Spinal cord (tissue), 10 donors: ENCODE measurements around the gene MYRF. TPM values are rescaled to one million over a fixed set of nuclear protein-coding genes. Genes with fewer than 3 reads are reported as not detected.

Experiments
- DNase-seq, 6 donors: peaks; one replicate each; pipeline versions ENCODE4 v3.0.0 to v3.0.0-alpha.2; 2013 to 2015; ENCODE audit warnings: low spot score in 6 of 6, low read depth in 4 of 6
- H3K27ac ChIP-seq: one replicate; pipeline ENCODE4 v1.5.1; 2013; ENCODE audit warnings: low read depth, low read length, control low read depth
- H3K27me3 ChIP-seq: one replicate; pipeline ENCODE4 v1.6.1; 2013; ENCODE audit warnings: low read length; ENCODE audit not compliant: control insufficient read depth, insufficient read depth
- H3K36me3 ChIP-seq: one replicate; pipeline ENCODE4 v1.6.1; 2013; ENCODE audit warnings: low read length; ENCODE audit not compliant: control insufficient read depth, insufficient read depth
- H3K4me1 ChIP-seq: one replicate; pipeline ENCODE4 v1.6.1; 2013; ENCODE audit warnings: low read length; ENCODE audit not compliant: control insufficient read depth, insufficient read depth
- H3K4me3 ChIP-seq: one replicate; pipeline ENCODE4 v1.5.1; 2013; ENCODE audit warnings: low read depth, low read length, control low read depth
- H3K9me3 ChIP-seq: one replicate; pipeline ENCODE4 v1.6.1; 2013; ENCODE audit warnings: low read length; ENCODE audit not compliant: control insufficient read depth, insufficient read depth
- WGBS: methylation state at CpG from one replicate; pipeline ENCODE4 v1.1.5; 2013; ENCODE audit warnings: missing lambda C conversion rate; ENCODE audit not compliant: insufficient coverage; 5-methylcytosine and 5-hydroxymethylcytosine counted together
- polyA plus RNA-seq, 2 donors: library from polyadenylated mRNA; unstranded; fragments of 120-200 nt; gene quantifications; one replicate each; pipeline ENCODE4 v1.2.1, GENCODE V29; 2013; ENCODE audit not compliant: insufficient read length in 2 of 2
- total RNA-seq, 2 donors: library from RNA; depleted of rRNA in 1 of 2; stranded (reverse); fragments of 120-200 nt in 1 of 2; fragments of >200 nt in 1 of 2; gene quantifications; one replicate each; pipeline versions ENCODE4 v1.2.3 to v1.2.4, GENCODE V29; 2013 to 2014
- donor health status: healthy.

Gene MYRF
- total and polyA plus RNA-seq, 4 donors = 13.6 to 135 (median 64.8) TPM

DNA sequence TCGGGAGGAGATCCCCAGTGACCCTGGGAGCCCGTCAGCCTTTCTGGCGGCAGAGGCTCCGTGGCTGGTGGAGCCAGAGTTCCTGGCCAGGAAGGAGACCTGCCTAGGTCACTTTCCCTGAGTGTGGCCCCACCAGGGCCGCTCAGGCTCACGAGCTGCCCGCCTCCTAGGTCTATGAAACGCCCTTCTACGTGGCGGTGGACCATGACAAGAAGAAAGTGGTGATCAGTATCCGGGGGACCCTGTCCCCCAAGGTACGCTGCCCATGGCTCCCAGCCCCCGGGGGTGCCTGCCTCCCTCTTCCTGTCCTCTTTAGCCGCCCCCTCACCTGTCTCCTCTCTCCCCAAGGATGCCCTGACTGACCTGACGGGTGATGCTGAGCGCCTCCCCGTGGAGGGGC lies 17.0 kb upstream of the MYRF start:
- Histone ChIP-seq H3K9me3 (no peaks in the 10 kb centered on the region), H3K36me3 (peaks cover 97% of the 10 kb centered on the region), H3K4me1 (peaks cover 25% of the 10 kb centered on the region), H3K4me3 (no peak overlapping the region), H3K27me3 (no peaks in the 10 kb centered on the region), H3K27ac (no peak overlapping the region)
- WGBS = 94% methylated on average over 16 of the region's 17 CpGs
- no peak for DNase-seq

DNA sequence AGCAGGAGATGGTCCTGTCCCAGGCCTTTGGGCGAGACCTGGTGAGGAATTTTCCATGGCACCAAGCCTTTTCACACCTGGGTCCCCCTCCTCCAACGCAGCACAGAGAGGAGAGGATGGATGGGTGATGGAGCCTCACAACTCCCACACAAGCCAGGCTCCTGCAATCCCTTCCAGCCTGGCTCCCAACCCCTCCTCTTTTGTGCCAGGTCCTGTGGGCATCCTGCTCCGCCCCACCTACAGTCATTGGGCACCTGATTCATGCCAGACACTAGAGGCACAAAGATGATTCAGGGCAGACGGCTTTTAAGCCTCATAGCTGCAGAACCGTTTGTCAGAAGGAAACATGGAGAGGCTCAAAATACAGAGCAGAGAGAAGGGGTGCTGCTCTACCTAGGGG lies 16.1 kb upstream of the MYRF start:
- Histone ChIP-seq H3K4me1 (peaks cover 25% of the 10 kb centered on the region), H3K27ac (no peak overlapping the region), H3K36me3 (peaks cover 97% of the 10 kb centered on the region), H3K4me3 (no peak overlapping the region), H3K9me3 (no peaks in the 10 kb centered on the region), H3K27me3 (no peaks in the 10 kb centered on the region)
- DNase-seq = no peak
- 76% methylated on average over 3 of the region's 5 CpGs for WGBS

DNA sequence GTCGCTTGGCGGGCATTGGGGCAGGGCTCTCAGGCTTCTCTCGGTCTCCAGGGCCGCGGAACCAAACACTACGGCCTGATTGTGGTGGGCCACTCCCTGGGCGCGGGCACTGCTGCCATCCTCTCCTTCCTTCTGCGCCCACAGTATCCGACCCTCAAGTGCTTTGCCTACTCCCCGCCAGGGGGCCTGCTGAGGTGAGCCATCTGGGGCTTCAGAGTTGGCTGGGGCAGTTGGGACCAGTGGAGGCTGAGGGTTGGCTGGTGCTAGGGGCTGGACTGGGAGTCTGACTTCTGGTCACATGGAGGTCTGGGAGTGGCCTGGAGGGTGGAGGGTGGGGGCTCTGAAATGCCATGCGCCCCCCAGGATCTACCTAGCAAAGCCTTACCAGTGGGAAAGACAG lies 15.3 kb upstream of the MYRF start:
- H3K4me3 ChIP-seq = no peak overlapping the region
- DNase-seq = no peak
- peaks cover 95% of the 10 kb centered on the region for H3K36me3 ChIP-seq
- no peak overlapping the region for H3K27ac ChIP-seq
- 96% methylated on average over 11 of the region's 12 CpGs for WGBS
- no peaks in the 10 kb centered on the region for H3K27me3 ChIP-seq
- H3K9me3 ChIP-seq = no peaks in the 10 kb centered on the region
- peaks cover 18% of the 10 kb centered on the region for H3K4me1 ChIP-seq

DNA sequence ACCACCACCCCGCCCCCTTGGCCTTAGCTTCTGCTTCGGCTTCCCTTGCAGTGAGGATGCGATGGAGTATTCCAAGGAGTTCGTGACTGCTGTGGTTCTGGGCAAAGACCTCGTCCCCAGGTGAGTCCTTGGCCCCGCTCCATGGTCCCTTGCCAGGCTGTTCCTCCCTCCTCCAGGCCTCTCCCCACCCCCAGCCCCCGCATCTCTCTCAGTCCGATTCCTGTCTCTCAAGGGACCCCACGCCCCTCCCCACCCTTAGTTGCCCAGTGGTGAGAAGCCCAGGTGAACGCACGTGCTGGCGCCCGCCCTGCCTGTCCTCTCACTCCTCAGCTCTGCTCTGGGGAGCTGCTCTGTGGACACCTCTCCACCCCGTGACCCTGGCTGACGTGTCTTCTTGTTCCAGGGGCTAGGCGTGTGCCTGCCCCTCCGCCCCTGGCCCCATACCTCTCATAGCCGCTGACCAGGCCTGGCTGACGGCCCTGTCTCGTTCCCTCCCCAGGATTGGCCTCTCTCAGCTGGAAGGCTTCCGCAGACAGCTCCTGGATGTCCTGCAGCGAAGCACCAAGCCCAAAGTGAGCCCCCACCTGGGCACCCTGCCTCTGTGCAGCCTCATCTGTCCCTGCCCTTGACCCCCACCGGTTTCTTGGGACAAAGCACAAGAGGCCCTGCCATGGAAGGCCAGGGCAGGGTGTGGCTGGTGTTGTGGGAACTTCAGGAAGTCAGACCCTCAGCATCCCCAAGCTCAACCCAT lies 14.6 kb upstream of the MYRF start:
- WGBS = 79% methylated on average over 20 of the region's 23 CpGs
- Histone ChIP-seq H3K27ac (no peak overlapping the region), H3K4me3 (no peak overlapping the region), H3K36me3 (peaks cover 95% of the 10 kb centered on the region), H3K27me3 (no peaks in the 10 kb centered on the region), H3K4me1 (peaks cover 11% of the 10 kb centered on the region), H3K9me3 (no peaks in the 10 kb centered on the region)
- DNase-seq = no peak

DNA sequence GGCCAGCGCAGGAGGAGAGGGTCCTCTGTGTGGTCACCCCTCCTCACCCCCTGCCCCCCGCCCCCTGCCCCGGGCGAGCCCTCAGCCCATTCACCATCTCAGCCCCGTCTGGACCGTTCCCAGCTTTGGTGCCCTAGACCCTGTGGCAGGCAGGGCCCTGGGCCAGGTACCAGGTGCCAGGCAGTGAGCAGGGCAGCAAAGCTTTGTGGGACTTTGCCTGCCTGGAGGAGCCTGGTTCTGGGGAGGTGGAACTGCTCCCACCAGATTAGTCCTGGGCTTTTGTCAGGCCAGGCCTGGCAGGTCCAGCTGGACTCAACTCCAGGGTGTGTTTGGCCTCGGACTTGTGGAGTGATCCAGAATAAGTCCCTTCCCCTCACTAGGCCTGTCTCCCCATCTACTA lies 13.7 kb upstream of the MYRF start:
- WGBS = 86% methylated on average over 5 of the region's 7 CpGs
- Histone ChIP-seq H3K36me3 (peaks cover 98% of the 10 kb centered on the region), H3K27me3 (no peaks in the 10 kb centered on the region), H3K27ac (no peak overlapping the region), H3K4me1 (peaks cover 2% of the 10 kb centered on the region), H3K9me3 (no peaks in the 10 kb centered on the region), H3K4me3 (no peak overlapping the region)
- DNase-seq = no peak

DNA sequence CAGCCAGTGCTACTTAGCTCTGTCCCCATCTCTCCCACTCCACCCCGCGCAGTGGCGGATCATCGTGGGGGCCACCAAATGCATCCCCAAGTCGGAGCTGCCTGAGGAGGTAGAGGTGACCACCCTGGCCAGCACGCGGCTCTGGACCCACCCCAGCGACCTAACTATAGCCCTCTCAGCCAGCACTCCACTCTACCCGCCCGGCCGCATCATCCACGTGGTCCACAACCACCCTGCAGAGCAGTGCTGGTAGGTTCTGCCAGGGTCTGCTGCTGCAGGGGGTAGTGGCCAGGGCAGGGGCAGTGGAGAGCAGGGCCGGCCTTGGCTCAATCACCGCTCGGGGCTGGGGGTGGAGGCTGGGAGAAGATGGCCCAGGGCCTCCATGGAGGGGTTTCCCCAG lies 13.0 kb upstream of the MYRF start:
- no peaks in the 10 kb centered on the region for H3K9me3 ChIP-seq
- 92% methylated on average over 11 of the region's 15 CpGs for WGBS
- no peak overlapping the region for H3K27ac ChIP-seq
- H3K4me1 ChIP-seq = no peaks in the 10 kb centered on the region
- H3K27me3 ChIP-seq = no peaks in the 10 kb centered on the region
- peaks cover 98% of the 10 kb centered on the region for H3K36me3 ChIP-seq
- no peak overlapping the region for H3K4me3 ChIP-seq
- DNase-seq = no peak

DNA sequence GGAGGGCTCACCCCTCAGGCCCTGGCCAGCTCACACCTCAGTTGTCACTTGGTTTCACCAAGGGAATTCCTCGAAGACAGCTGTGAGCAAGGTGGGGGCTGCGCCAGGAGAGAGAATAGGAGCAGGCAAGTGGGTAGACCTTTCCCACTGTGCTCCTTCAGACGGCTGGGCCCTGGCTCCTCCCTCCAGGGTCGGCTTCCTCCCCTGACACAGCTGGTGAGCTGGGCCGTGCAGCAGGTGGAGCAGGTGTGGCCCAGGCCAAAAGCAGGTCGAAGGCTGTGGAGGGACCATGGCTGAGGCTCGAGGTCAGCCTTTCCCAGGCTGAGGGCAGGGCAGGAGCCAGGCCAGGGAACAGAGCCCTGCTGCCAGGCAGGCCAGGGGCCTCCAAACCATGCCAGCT lies 12.5 kb upstream of the MYRF start:
- Histone ChIP-seq H3K27ac (no peak overlapping the region), H3K4me3 (no peak overlapping the region), H3K9me3 (no peaks in the 10 kb centered on the region), H3K4me1 (peaks cover 2% of the 10 kb centered on the region), H3K27me3 (no peaks in the 10 kb centered on the region), H3K36me3 (peaks cover 98% of the 10 kb centered on the region)
- 69% methylated on average over 7 of the region's 7 CpGs for WGBS
- no peak for DNase-seq

DNA sequence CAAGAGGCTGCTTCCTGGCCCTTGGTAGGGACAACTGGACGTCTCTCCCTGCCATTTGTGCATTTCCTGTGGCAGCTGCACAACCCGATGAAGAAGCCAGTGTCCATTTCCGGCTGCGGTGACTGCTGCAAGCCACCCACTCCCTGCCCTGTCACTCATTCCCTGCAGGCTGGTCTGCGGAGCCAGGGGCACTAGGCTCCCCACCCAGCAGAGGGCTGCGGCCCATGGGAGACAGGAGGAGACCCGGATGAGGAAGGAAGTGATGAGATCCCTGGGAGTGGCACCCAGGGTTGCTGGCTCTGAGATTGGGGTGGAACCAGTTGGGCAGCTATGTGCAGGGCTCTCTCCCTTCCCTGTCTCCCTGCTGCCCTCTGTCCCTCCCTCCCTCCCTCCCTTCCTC lies 10.0 kb upstream of the MYRF start:
- Histone ChIP-seq H3K27me3 (no peaks in the 10 kb centered on the region), H3K4me1 (peaks cover 13% of the 10 kb centered on the region), H3K9me3 (no peaks in the 10 kb centered on the region), H3K27ac (no peak overlapping the region), H3K36me3 (peaks cover 89% of the 10 kb centered on the region), H3K4me3 (no peak overlapping the region)
- no peak for DNase-seq
- 77% methylated on average over 6 of the region's 7 CpGs for WGBS

DNA sequence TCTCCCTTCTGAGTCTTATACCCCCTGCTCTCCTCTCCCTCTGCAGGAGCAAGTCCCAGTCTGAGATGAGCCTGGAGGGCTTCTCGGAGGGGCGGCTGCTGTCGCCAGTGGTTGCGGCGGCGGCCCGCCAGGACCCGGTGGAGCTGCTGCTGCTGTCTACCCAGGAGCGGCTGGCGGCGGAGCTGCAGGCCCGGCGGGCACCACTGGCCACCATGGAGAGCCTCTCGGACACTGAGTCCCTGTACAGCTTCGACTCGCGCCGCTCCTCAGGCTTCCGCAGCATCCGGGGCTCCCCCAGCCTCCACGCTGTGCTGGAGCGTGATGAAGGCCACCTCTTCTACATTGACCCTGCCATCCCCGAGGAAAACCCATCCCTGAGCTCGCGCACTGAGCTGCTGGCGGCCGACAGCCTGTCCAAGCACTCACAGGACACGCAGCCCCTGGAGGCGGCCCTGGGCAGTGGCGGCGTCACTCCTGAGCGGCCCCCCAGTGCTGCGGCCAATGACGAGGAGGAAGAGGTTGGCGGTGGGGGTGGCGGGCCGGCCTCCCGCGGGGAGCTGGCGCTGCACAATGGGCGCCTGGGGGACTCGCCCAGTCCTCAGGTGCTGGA lies 8.8 kb upstream of the MYRF start:
- Histone ChIP-seq H3K4me3 (no peak overlapping the region), H3K27ac (no peak overlapping the region), H3K27me3 (no peaks in the 10 kb centered on the region), H3K9me3 (no peaks in the 10 kb centered on the region), H3K36me3 (peaks cover 77% of the 10 kb centered on the region), H3K4me1 (peaks cover 25% of the 10 kb centered on the region)
- DNase-seq = no peak
- 85% methylated on average over 40 of the region's 42 CpGs for WGBS

DNA sequence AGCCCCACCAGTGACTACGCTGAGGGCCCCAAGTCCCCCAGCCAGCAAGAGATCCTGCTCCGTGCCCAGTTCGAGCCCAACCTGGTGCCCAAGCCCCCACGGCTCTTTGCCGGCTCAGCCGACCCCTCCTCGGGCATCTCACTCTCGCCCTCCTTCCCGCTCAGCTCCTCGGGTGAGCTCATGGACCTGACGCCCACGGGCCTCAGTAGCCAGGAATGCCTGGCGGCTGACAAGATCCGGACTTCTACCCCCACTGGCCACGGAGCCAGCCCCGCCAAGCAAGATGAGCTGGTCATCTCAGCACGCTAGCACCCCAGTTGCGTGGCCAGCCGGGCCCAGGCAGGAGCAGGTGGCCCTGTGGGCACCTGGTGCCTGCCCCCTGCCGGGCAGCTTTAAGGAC lies 8.3 kb upstream of the MYRF start:
- no peak overlapping the region for H3K27ac ChIP-seq
- H3K36me3 ChIP-seq = peaks cover 71% of the 10 kb centered on the region
- H3K4me3 ChIP-seq = no peak overlapping the region
- no peak for DNase-seq
- H3K4me1 ChIP-seq = peaks cover 31% of the 10 kb centered on the region
- WGBS = 90% methylated on average over 20 of the region's 20 CpGs
- no peaks in the 10 kb centered on the region for H3K9me3 ChIP-seq
- no peaks in the 10 kb centered on the region for H3K27me3 ChIP-seq
